IPS-15b (cell line): Measurements from ENCODE around the gene NTRK1.
A peak's percentile ranks its signal among the peaks of the same experiment; 100 is the strongest.

ENCODE experiments used
- H3K27me3 ChIP-seq: one replicate; pipeline ENCODE4 v1.6.1; 2013; ENCODE audit warnings: low read length; ENCODE audit not compliant: control insufficient read depth, insufficient read depth
- H3K36me3 ChIP-seq: one replicate; pipeline ENCODE4 v1.6.1; 2013; ENCODE audit warnings: low read length; ENCODE audit not compliant: control insufficient read depth, insufficient read depth
- H3K4me1 ChIP-seq: one replicate; pipeline ENCODE4 v1.6.1; 2013; ENCODE audit warnings: mild to moderate bottlenecking, low read length; ENCODE audit not compliant: control insufficient read depth, insufficient read depth
- H3K4me3 ChIP-seq: one replicate; pipeline ENCODE4 v1.5.1; 2013; ENCODE audit warnings: low read depth, low read length
- H3K9ac ChIP-seq: one replicate; pipeline ENCODE4 v1.6.1; 2013; ENCODE audit warnings: low read depth, mild to moderate bottlenecking, low read length
- H3K9me3 ChIP-seq: one replicate; pipeline ENCODE4 v1.6.1; 2013; ENCODE audit warnings: mild to moderate bottlenecking, low read length; ENCODE audit not compliant: control insufficient read depth, insufficient read depth

Gene NTRK1

GRCh38 chr1:156860628-156861423 is at the start of gene NTRK1:
NTRK1 (plus strand) TSS chr1:156860865; CDS start chr1:156860935, 70 bp downstream.
- peak within 1 kb of the TSS; percentile 64 for H3K4me3 ChIP-seq
- H3K27me3 ChIP-seq = peaks cover 98% of the 10 kb centered on the region
- H3K9ac ChIP-seq = no peak within 1 kb of the TSS

GRCh38 chr1:156811168-156811567 is 49.5 kb upstream of the NTRK1 start:
- Histone ChIP-seq H3K9ac (no peak overlapping the region), H3K4me3 (no peak overlapping the region), H3K4me1 (peaks cover 7% of the 10 kb centered on the region), H3K27me3 (peaks cover 48% of the 10 kb centered on the region), H3K36me3 (no peaks in the 10 kb centered on the region), H3K9me3 (no peaks in the 10 kb centered on the region)

More at GRCh38 chr1:156860628-156861423, at the start of gene NTRK1:
- H3K4me1 ChIP-seq = peaks cover 4% of the 10 kb centered on the region
- no peaks in the 10 kb centered on the region for H3K9me3 ChIP-seq
- H3K36me3 ChIP-seq = no peaks in the 10 kb centered on the region

GRCh38 chr1:156812293-156812990 is 48.2 kb upstream of the NTRK1 start:
- H3K4me1 ChIP-seq = peaks cover 7% of the 10 kb centered on the region
- no peak overlapping the region for H3K9ac ChIP-seq
- H3K9me3 ChIP-seq = no peaks in the 10 kb centered on the region
- no peak overlapping the region for H3K4me3 ChIP-seq
- H3K27me3 ChIP-seq = peaks cover 53% of the 10 kb centered on the region
- H3K36me3 ChIP-seq = no peaks in the 10 kb centered on the region

- no peaks in the 10 kb centered on the region for H3K9me3 ChIP-seq
- H3K27me3 ChIP-seq = peaks cover 54% of the 10 kb centered on the region
- H3K36me3 ChIP-seq = no peaks in the 10 kb centered on the region
- peaks cover 7% of the 10 kb centered on the region for H3K4me1 ChIP-seq
- peak overlapping the region; percentile 66 for H3K9ac ChIP-seq
- peak overlapping the region; percentile 62 for H3K4me3 ChIP-seq
Observed at GRCh38 chr1:156813298-156813697, 47.4 kb upstream of the NTRK1 start.

GRCh38 chr1:156813750-156814570 is 46.7 kb upstream of the NTRK1 start:
- H3K27me3 ChIP-seq = peaks cover 55% of the 10 kb centered on the region
- peak overlapping the region; percentile 62 for H3K4me3 ChIP-seq
- peaks cover 7% of the 10 kb centered on the region for H3K4me1 ChIP-seq
- no peaks in the 10 kb centered on the region for H3K9me3 ChIP-seq
- H3K36me3 ChIP-seq = no peaks in the 10 kb centered on the region
- peak overlapping the region; percentile 66 for H3K9ac ChIP-seq

GRCh38 chr1:156814571-156815260 is 45.9 kb upstream of the NTRK1 start:
- Histone ChIP-seq H3K9ac (peak overlapping the region; percentile 8), H3K9me3 (no peaks in the 10 kb centered on the region), H3K4me3 (peak overlapping the region; percentile 62), H3K27me3 (peaks cover 55% of the 10 kb centered on the region), H3K36me3 (no peaks in the 10 kb centered on the region), H3K4me1 (peaks cover 7% of the 10 kb centered on the region)

GRCh38 chr1:156815307-156815826 is 45.3 kb upstream of the NTRK1 start:
- Histone ChIP-seq H3K27me3 (peaks cover 55% of the 10 kb centered on the region), H3K4me1 (peaks cover 7% of the 10 kb centered on the region), H3K9ac (no peak overlapping the region)

GRCh38 chr1:156815961-156816422 is 44.7 kb upstream of the NTRK1 start:
- Histone ChIP-seq H3K9me3 (no peaks in the 10 kb centered on the region), H3K9ac (no peak overlapping the region), H3K4me3 (no peak overlapping the region)

More at GRCh38 chr1:156815307-156815826, 45.3 kb upstream of the NTRK1 start:
- no peak overlapping the region for H3K4me3 ChIP-seq
- H3K36me3 ChIP-seq = no peaks in the 10 kb centered on the region
- H3K9me3 ChIP-seq = no peaks in the 10 kb centered on the region

GRCh38 chr1:156816561-156817328 is 43.9 kb upstream of the NTRK1 start, which contains the start of gene SH2D2A:
SH2D2A (minus strand) TSS chr1:156816848; CDS start chr1:156816708, 140 bp downstream.
- no peak within 1 kb of the TSS for H3K4me3 ChIP-seq

More at GRCh38 chr1:156815961-156816422, 44.7 kb upstream of the NTRK1 start:
- H3K36me3 ChIP-seq = no peaks in the 10 kb centered on the region
- H3K4me1 ChIP-seq = peaks cover 7% of the 10 kb centered on the region
- peaks cover 55% of the 10 kb centered on the region for H3K27me3 ChIP-seq

GRCh38 chr1:156821801-156822200 is 38.9 kb upstream of the NTRK1 start:
- Histone ChIP-seq H3K36me3 (no peaks in the 10 kb centered on the region), H3K4me3 (no peak overlapping the region), H3K9me3 (no peaks in the 10 kb centered on the region), H3K9ac (no peak overlapping the region), H3K4me1 (no peaks in the 10 kb centered on the region), H3K27me3 (peaks cover 11% of the 10 kb centered on the region)

More at GRCh38 chr1:156816561-156817328, 43.9 kb upstream of the NTRK1 start, which contains the start of gene SH2D2A:
- Histone ChIP-seq H3K27me3 (peaks cover 52% of the 10 kb centered on the region), H3K9me3 (no peaks in the 10 kb centered on the region), H3K4me1 (peaks cover 7% of the 10 kb centered on the region), H3K9ac (no peak within 1 kb of the TSS), H3K36me3 (no peaks in the 10 kb centered on the region)
